HepG2 (cell line): ENCODE measurements around the gene HSPA1B. TPM values are rescaled to one million over a fixed set of nuclear protein-coding genes. Genes with fewer than 3 reads are reported as not detected.

Experiments
- BORCS8-MEF2B ChIP-seq: sonication (generic); formaldehyde crosslinking; IDR thresholded peaks from 2 replicates; pipeline ENCODE4 v1.8.0; 2022; ENCODE audit warnings: mild to moderate bottlenecking, missing genetic modification reagents
- CBX5 ChIP-seq: sonication (generic); formaldehyde crosslinking; IDR thresholded peaks from 2 replicates; pipeline ENCODE4 v1.4.0; 2020; ENCODE audit warnings: missing genetic modification reagents, borderline replicate concordance
- CEBPG ChIP-seq: IDR thresholded peaks from 2 replicates; pipeline ENCODE4 v1.6.1; 2016
- DDIT3 ChIP-seq: sonication (generic); formaldehyde crosslinking; IDR thresholded peaks from 2 replicates; pipeline ENCODE4 v1.4.0; 2020; ENCODE audit warnings: mild to moderate bottlenecking, missing genetic modification reagents
- NFRKB ChIP-seq: fragments of 450-650 bp; IDR thresholded peaks from 2 replicates; pipeline ENCODE4 v1.6.1; 2017
- NR2C2 ChIP-seq: sonication (generic); formaldehyde crosslinking; IDR thresholded peaks from 2 replicates; pipeline ENCODE4 v1.4.0; 2020; ENCODE audit warnings: missing genetic modification reagents, mild to moderate bottlenecking, moderate library complexity, borderline replicate concordance
- NR2F2 ChIP-seq: IDR thresholded peaks from 2 replicates; pipeline ENCODE4 v1.6.1; 2012; ENCODE audit warnings: low read depth, inconsistent platforms, borderline replicate concordance
- NR2F6 ChIP-seq, 2 experiments: IDR thresholded peaks; 2 replicates each; pipeline ENCODE4 v1.6.1; 2016; ENCODE audit warnings: antibody characterized with exemption in 1 of 2, mild to moderate bottlenecking in 1 of 2
- PATZ1 ChIP-seq: sonication (generic); formaldehyde crosslinking; IDR thresholded peaks from 2 replicates; pipeline ENCODE4 v1.4.0; 2020; ENCODE audit warnings: missing genetic modification reagents
- SIX4 ChIP-seq: sonication (generic); formaldehyde crosslinking; IDR thresholded peaks from 2 replicates; pipeline ENCODE4 v1.4.0; 2020; ENCODE audit warnings: missing genetic modification reagents
- SP1 ChIP-seq, 2 experiments: fragments of 450-650 bp in 1 of 2; sonication (generic) in 1 of 2; formaldehyde crosslinking in 1 of 2; IDR thresholded peaks; 2 replicates each; pipeline versions ENCODE4 v1.4.0 to v1.6.1; 2016 to 2020; ENCODE audit warnings: missing genetic modification reagents in 1 of 2
- SP140L ChIP-seq: sonication (generic); formaldehyde crosslinking; IDR thresholded peaks from 2 replicates; pipeline ENCODE4 v1.4.0; 2020; ENCODE audit warnings: missing genetic modification reagents, borderline replicate concordance
- STAG1 ChIP-seq: sonication (generic); formaldehyde crosslinking; IDR thresholded peaks from 2 replicates; pipeline ENCODE4 v1.4.0; 2020; ENCODE audit warnings: missing genetic modification reagents
- THYN1 ChIP-seq: sonication (generic); formaldehyde crosslinking; IDR thresholded peaks from 2 replicates; pipeline ENCODE4 v1.8.1; 2023; ENCODE audit warnings: low read depth, mild to moderate bottlenecking, moderate library complexity, missing genetic modification reagents, borderline replicate concordance
- ZBTB3 ChIP-seq: sonication (generic); formaldehyde crosslinking; IDR thresholded peaks from 2 replicates; pipeline ENCODE4 v1.4.0; 2020; ENCODE audit warnings: low read depth, mild to moderate bottlenecking, moderate library complexity, missing genetic modification reagents, borderline replicate concordance
- ZNF326 ChIP-seq: sonication (generic); formaldehyde crosslinking; IDR thresholded peaks from 2 replicates; pipeline ENCODE4 v1.4.0; 2020; ENCODE audit warnings: missing genetic modification reagents, borderline replicate concordance
- ZNF335 ChIP-seq: sonication (generic); formaldehyde crosslinking; IDR thresholded peaks from 2 replicates; pipeline ENCODE4 v1.4.0; 2020; ENCODE audit warnings: missing genetic modification reagents
- ZNF512 ChIP-seq: sonication (generic); formaldehyde crosslinking; IDR thresholded peaks from 2 replicates; pipeline ENCODE4 v1.4.0; 2020; ENCODE audit warnings: mild to moderate bottlenecking, missing genetic modification reagents
- ZNF772 ChIP-seq: sonication (generic); formaldehyde crosslinking; IDR thresholded peaks from 2 replicates; pipeline ENCODE4 v1.5.0; 2020; ENCODE audit warnings: mild to moderate bottlenecking, missing genetic modification reagents
- polyA plus RNA-seq, 8 experiments: library from polyadenylated mRNA; depleted of rRNA in 3 of 8; stranded (reverse) in 7 of 8; unstranded in 1 of 8; fragments of >200 nt; fragmentation: Illumina TruSeq in 4 of 8; extraction: Trizol in 4 of 8; gene quantifications; 2 replicates each; pipeline versions ENCODE4 v1.2.1 to v1.2.3, GENCODE V29; 2011 to 2016; ENCODE audit warnings: low read depth in 4 of 8, missing spikeins in 1 of 8, mixed read lengths in 1 of 8; ENCODE audit not compliant: insufficient read depth in 1 of 8
- total RNA-seq, 5 experiments: library from RNA; depleted of rRNA; stranded (reverse); fragments of >200 nt; fragmentation: Illumina TruSeq; extraction: Trizol; gene quantifications; 2 replicates each; pipeline ENCODE4 v1.2.3, GENCODE V29; 2016; ENCODE audit warnings: low read depth in 1 of 5
- TF ChIP-seq, protein P1 (sequence below): IDR thresholded peaks from 2 replicates; pipeline ENCODE4 v1.4.0; 2020; ENCODE audit warnings: mild to moderate bottlenecking, missing genetic modification reagents

HSPA1B gene
- total and polyA plus RNA-seq, 2 of the 13 experiments (the other 11 are each of a cell fraction or from before 2014, with no cell fraction given) = 26.0 to 186 TPM

DNA sequence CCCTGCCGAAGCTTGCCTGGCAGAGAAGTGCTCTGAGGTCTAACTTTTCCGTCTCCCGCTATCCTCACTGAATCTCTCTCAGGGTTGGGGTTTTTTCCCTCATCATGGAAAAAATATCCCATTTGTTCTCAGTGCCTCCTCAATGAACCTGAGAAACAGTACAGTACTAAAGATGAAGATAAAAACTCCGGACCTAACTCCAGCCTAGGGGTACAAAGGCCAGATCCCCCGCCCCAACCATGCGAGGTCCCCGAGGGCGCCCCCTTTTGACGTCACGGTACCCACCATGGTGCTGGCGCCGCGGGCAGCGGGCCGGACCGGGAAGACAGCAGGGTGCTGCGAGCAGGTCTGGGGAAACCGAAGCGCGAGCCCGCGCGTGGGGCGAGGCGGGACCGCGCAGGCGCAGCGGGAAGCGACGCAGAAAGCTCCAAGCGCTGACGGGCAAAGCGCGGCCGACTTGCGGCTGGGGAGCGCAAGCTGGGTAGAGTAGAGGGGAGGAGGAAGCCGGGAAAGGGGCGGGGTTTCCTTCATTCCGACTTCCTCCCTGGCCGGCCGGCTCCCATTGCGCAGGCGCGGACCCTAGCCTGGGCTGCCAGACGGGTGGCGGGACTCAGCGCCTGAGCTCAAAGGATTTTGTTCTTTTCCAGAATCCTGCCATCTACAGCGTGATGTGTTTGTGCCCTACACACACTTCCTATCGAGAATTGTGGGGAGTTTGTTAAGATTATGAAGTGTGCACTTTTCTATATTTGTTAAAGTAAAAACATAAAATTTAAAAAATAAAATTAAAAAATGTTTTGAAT lies 20.9 kb upstream of the HSPA1B start, which contains the start of gene LSM2 (continued):
- no peak for TF ChIP-seq SP1 (IDR thresholded peaks at IDR 0.05)
- TF ChIP-seq SP1 (CRISPR knock-in tag; IDR thresholded peaks at IDR 0.05) = peak; percentile 77
- TF ChIP-seq STAG1 (CRISPR knock-in tag) = peak; percentile 43
- peak; percentile 76; the same call in 1 of the 2 replicates for TF ChIP-seq CBX5 (CRISPR knock-in tag)
- no peak for TF ChIP-seq NFRKB
- TF ChIP-seq ZNF772 (CRISPR knock-in tag) = peak; percentile 74
- TF ChIP-seq, protein P1, sequence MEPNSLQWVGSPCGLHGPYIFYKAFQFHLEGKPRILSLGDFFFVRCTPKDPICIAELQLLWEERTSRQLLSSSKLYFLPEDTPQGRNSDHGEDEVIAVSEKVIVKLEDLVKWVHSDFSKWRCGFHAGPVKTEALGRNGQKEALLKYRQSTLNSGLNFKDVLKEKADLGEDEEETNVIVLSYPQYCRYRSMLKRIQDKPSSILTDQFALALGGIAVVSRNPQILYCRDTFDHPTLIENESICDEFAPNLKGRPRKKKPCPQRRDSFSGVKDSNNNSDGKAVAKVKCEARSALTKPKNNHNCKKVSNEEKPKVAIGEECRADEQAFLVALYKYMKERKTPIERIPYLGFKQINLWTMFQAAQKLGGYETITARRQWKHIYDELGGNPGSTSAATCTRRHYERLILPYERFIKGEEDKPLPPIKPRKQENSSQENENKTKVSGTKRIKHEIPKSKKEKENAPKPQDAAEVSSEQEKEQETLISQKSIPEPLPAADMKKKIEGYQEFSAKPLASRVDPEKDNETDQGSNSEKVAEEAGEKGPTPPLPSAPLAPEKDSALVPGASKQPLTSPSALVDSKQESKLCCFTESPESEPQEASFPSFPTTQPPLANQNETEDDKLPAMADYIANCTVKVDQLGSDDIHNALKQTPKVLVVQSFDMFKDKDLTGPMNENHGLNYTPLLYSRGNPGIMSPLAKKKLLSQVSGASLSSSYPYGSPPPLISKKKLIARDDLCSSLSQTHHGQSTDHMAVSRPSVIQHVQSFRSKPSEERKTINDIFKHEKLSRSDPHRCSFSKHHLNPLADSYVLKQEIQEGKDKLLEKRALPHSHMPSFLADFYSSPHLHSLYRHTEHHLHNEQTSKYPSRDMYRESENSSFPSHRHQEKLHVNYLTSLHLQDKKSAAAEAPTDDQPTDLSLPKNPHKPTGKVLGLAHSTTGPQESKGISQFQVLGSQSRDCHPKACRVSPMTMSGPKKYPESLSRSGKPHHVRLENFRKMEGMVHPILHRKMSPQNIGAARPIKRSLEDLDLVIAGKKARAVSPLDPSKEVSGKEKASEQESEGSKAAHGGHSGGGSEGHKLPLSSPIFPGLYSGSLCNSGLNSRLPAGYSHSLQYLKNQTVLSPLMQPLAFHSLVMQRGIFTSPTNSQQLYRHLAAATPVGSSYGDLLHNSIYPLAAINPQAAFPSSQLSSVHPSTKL (CRISPR knock-in tag) = peak; percentile 79; the same call in 1 of the 2 replicates
- TF ChIP-seq SIX4 (CRISPR knock-in tag) = 0 out of 2 replicates have a peak, but pooled peaks have one; percentile 16
- TF ChIP-seq CEBPG (CRISPR knock-in tag) = peak; percentile 21; the same call in 1 of the 2 replicates
- TF ChIP-seq NR2F2 = peak; percentile 55; the same call in 1 of the 2 replicates
- peak; percentile 95 for TF ChIP-seq BORCS8-MEF2B (CRISPR knock-in tag)
- TF ChIP-seq SP140L = no peak
- TF ChIP-seq ZNF326 (CRISPR knock-in tag) = no peak
- TF ChIP-seq NR2C2 (CRISPR knock-in tag) = peak; percentile 89
- peak; percentile 92 for TF ChIP-seq PATZ1 (CRISPR knock-in tag)
- TF ChIP-seq ZNF335 (CRISPR knock-in tag) = peak; percentile 99
- TF ChIP-seq THYN1 = peak; percentile 57; the same call in 1 of the 2 replicates
- TF ChIP-seq NR2F6 (IDR thresholded peaks at IDR 0.05) = 0 out of 2 replicates have a peak, but pooled peaks have one; percentile 21
- peak; percentile 73 for TF ChIP-seq NR2F6 (CRISPR knock-in tag; IDR thresholded peaks at IDR 0.05)
- TF ChIP-seq ZNF512 (CRISPR knock-in tag) = no peak
- peak; percentile 94 for TF ChIP-seq ZBTB3 (CRISPR knock-in tag)
- no peak for TF ChIP-seq DDIT3
